Epithelial cell of esophagus (primary cell): ENCODE data around the gene BAX.

Experiments
- DNase-seq: peaks from one replicate; pipeline ENCODE4 v3.0.0; 2010; ENCODE audit warnings: low read depth
- H3K4me3 ChIP-seq: 2 replicates; pipeline ENCODE4 v1.5.1; 2011; ENCODE audit warnings: mild to moderate bottlenecking, low read length, control low read depth
- TF ChIP-seq, protein P1 (sequence below): IDR thresholded peaks from 2 replicates; pipeline ENCODE4 v1.5.1; 2011; ENCODE audit warnings: low read depth, mild to moderate bottlenecking, low read length, control low read depth, inconsistent platforms; ENCODE audit not compliant: insufficient read depth; ENCODE audit errors: missing control alignments

The BAX gene

DNA sequence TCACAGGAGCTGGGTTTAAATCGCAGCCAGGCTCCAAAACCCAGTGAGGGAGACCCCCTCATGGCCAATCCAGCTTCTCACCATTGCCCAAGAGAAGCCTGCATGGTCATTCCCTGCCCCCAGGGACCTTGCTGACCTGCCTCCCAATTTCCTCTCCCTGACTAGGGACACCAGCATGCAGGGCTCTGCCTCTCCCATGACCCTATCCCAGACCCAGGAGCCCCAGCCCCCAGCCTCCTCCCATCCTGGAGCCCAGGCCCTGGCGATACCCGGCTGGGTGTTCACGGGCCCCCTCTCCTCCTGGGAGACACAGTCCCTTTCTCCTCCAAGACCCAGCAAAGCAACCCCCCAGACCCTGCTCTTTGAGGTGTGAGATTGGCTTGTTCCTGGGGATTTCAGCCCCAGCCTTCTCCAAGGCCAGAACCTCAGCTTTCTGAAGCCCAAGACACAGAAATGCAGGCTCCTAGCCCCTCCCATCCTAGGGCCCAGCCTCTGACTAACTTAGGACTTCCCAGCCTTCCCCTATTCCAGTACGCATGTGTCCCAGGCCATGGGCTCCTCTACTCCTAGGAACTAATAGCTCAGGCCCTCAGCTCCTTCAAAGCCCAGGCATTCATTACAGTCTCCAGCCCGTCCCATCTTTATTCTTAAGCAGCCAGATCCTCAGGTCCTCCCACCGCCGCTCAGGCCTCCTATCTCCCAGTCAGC, 37.4 kb downstream of the BAX start:
- DNase-seq = peak; percentile 89

DNA sequence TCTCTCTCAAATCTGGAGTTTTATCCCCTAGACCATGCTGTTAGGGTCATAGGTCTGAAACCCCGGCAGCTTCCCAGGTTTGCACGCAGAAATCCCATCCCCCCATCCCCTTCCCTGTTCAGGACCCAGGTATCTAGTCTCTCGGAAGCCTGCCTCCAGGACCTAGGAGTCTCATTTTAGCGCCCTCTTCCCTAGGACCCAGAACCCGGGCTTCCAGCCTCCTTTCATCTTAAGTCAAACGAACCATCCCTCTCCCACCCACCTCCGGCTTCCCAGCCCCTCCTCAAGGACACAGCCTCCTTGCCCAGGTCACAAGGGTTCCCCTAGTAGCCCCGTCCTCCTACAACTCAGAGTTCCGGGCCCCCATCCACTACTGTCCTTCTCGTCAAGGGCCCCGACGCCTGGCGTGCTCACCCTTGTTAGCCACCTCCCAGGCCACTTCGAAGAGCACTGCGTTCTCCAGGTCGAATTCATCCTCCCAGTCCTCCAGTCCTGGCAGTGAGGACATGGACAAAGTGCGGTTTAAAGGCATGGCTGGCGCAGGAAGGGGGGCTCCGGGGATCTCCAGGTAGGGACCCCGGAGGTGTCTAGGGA, 38.0 kb downstream of the BAX start:
- peak overlapping the region; percentile 90 for H3K4me3 ChIP-seq
- TF ChIP-seq, protein P1, sequence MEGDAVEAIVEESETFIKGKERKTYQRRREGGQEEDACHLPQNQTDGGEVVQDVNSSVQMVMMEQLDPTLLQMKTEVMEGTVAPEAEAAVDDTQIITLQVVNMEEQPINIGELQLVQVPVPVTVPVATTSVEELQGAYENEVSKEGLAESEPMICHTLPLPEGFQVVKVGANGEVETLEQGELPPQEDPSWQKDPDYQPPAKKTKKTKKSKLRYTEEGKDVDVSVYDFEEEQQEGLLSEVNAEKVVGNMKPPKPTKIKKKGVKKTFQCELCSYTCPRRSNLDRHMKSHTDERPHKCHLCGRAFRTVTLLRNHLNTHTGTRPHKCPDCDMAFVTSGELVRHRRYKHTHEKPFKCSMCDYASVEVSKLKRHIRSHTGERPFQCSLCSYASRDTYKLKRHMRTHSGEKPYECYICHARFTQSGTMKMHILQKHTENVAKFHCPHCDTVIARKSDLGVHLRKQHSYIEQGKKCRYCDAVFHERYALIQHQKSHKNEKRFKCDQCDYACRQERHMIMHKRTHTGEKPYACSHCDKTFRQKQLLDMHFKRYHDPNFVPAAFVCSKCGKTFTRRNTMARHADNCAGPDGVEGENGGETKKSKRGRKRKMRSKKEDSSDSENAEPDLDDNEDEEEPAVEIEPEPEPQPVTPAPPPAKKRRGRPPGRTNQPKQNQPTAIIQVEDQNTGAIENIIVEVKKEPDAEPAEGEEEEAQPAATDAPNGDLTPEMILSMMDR = no peak
- peak; percentile 26 for DNase-seq

More for the DNA sequence above, 37.4 kb downstream of the BAX start:
- TF ChIP-seq, protein P1 = no peak
- peak overlapping the region; percentile 90 for H3K4me3 ChIP-seq

DNA sequence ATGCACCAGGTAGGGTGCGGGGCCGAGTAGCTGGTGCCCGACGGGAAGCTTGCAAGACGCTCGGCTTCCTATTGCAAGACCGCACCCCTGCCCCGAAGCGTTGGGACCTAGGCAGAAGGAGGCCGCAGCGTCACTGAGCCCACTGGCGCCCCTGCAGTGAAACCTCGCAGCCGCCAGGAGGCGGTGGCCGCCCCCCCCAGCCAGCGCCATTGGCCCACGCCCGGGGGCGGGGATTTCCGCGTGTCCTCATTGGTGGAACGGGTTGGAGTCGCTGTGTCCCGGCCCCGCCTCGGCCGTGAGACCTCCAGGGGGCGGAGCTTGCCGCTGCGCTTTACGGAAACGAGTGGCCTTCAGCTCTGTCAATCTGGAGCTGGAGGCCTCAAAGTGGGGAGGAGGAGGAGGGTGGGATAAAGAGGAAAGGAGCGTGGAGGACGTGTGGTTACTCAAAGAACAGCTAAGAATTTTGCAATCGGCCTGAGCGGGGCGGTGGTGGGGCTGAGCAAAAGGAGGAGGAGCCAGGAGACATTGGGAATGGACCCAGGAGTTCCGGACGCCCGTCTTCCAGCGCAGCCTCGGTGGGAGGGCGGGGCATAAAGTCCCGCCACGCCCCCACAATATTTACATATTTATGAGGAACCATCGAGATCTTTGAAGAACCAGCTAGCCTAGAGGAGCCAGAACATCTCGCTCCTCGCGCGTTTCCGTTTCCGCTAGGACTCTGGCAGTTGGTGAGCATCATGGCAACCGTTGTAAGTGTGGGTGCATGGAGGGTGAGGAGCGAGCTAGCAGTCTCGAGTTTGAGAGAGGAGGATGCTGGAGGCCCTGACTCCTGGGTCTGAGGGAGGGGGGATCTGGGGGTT, 38.7 kb downstream of the BAX start, which contains the start of the genes GYS1 and RUVBL2:
Gene GYS1, minus strand, starts transcription at position 135 of the 860 bp plus-strand sequence. CDS start 197 bp downstream, outside the sequence.
Gene RUVBL2, plus strand, starts transcription at position 713 of the 860 bp plus-strand sequence. Its CDS starts 25 bp downstream, at position 738.
- peak within 1 kb of the TSS; percentile 90 for H3K4me3 ChIP-seq
- peak; percentile 100 for DNase-seq
- TF ChIP-seq, protein P1 = peak; percentile 73

DNA sequence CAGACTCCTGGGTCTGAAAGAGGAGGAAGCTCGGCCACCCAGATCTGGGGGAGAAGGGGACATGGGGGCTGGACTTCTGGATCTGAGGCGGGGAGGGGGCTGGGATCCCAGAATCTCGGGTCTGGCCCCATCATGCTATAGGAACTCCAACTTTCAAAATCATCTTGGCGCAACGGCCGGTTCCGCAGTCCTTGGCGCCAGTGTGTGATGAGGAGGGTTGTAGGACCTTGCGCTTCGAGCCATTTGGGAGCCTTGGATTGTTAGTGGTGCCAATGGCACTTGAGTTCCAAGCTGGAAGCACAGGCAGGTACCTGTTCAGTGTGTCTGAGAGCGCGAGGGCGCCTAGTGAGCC, 39.3 kb downstream of the BAX start:
- H3K4me3 ChIP-seq = peak overlapping the region; percentile 90
- TF ChIP-seq, protein P1 = no peak
- DNase-seq = no peak

DNA sequence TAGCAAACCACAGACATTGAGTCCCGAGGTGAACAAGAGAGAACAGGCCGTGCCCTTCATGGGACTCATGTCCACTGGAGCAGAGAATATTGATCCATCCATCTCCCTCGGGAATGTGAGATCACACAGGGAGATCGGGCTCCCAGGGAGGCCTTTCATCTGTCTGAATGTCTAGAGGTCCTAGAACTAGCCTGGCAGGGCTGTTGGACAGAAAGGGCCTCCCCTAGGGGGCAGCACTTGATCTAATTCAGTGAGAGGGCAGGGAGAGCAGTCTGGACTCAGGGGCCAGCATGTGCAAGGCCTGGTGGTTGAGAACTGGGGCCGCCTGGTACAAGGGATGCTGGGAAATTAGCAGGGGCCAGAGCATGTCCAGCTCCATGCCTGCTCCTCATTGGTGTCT, 43.3 kb downstream of the BAX start:
- peak; percentile 68 for DNase-seq
- H3K4me3 ChIP-seq = no peak overlapping the region
- TF ChIP-seq, protein P1 = peak; percentile 53

DNA sequence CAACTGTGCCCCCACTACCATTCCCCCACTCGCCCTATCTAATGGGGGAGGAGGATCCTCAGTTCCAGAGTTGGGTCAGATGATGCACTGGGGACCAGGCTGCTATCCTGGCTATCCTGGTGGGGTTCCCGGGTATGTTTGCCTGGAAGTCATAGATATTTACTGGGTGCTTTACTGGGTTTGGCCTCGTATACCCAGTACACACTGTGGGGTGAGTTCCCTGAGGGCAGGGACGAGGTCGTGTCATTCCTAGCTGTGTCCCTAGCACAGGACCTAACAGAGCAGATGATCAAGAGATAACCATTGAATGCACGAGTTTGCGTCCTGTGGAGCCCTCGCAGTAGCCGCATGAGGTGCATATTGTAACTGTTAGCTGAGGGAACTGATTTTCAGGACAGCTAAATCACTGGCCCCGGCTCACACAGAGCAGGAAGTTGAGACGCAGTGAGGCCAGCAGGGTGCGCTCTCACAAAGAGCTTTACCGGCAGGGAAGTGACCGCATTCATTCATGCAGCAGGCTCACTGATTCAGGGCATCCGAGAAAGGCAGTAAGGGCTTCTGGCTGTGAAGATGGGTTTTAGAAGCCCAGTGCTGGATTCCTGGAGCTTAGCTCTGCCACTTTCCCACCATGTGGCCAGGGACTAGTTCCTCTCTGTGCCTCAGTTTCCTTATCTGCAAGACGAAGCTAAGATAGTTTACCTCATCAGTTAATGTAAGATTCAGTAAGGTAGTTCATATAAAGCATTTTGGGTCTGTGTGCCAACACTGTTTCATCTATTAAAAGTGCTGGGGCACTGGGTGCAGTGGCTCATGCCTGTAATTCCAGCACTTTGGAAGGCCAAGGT, 45.0 kb downstream of the BAX start:
- TF ChIP-seq, protein P1 = peak; percentile 77
- H3K4me3 ChIP-seq = no peak overlapping the region
- peak; percentile 82 for DNase-seq
